ENCODE data around the gene ANKRD12.
"Not testable (repeated sequence)": the region's sequence is repeated elsewhere in the genome, so short reads cannot be mapped to it uniquely, and the experiment has no call there.

Gene ANKRD12

GRCh38 chr18:9136315-9137155 is at the start of gene ANKRD12:
Gene ANKRD12, plus strand, starts transcription at chr18:9136781. Its CDS starts 45,652 bp downstream, at chr18:9182433.
- peak; percentile 96 to 97 for DNase-seq

- no peak for DNase-seq
Measured at GRCh38 chr18:9087144-9087543, 49.4 kb upstream of the ANKRD12 start.

GRCh38 chr18:9088252-9088651 is 48.3 kb upstream of the ANKRD12 start:
- DNase-seq: no peak

- not testable (repeated sequence) for DNase-seq
Measured at GRCh38 chr18:9088727-9089126, 47.9 kb upstream of the ANKRD12 start.

- DNase-seq: no peak
Measured at GRCh38 chr18:9090578-9090977, 46.0 kb upstream of the ANKRD12 start.

- no peak for DNase-seq
Measured at GRCh38 chr18:9091066-9091476, 45.5 kb upstream of the ANKRD12 start.

GRCh38 chr18:9092665-9093064 is 43.9 kb upstream of the ANKRD12 start:
- peak in 1 of 2 donors; percentile 62 for DNase-seq

- DNase-seq: not testable (repeated sequence)
Measured at GRCh38 chr18:9093109-9093508, 43.5 kb upstream of the ANKRD12 start.

GRCh38 chr18:9094307-9095226 is 42.0 kb upstream of the ANKRD12 start:
- no peak for DNase-seq

- DNase-seq: peak in 1 of 2 donors; percentile 67
Measured at GRCh38 chr18:9095297-9096006, 41.1 kb upstream of the ANKRD12 start.

GRCh38 chr18:9096007-9096371 is 40.6 kb upstream of the ANKRD12 start:
- no peak for DNase-seq

GRCh38 chr18:9096685-9097084 is 39.9 kb upstream of the ANKRD12 start:
- no peak for DNase-seq

- no peak for DNase-seq
Measured at GRCh38 chr18:9097349-9097748, 39.2 kb upstream of the ANKRD12 start.

- DNase-seq: no peak
Measured at GRCh38 chr18:9100796-9101195, 35.8 kb upstream of the ANKRD12 start.

- peak; percentile 85 to 93 for DNase-seq
Measured at GRCh38 chr18:9101730-9102507, 34.7 kb upstream of the ANKRD12 start.

- DNase-seq: peak; percentile 94 to 97
Measured at GRCh38 chr18:9102508-9103375, 33.8 kb upstream of the ANKRD12 start, which contains the start of gene NDUFV2. Gene NDUFV2, plus strand, starts transcription at chr18:9102699. Its CDS starts 45 bp downstream, at chr18:9102744.

GRCh38 chr18:9103376-9103873 is 33.2 kb upstream of the ANKRD12 start:
- DNase-seq: no peak

- no peak for DNase-seq
Measured at GRCh38 chr18:9104244-9104901, 32.2 kb upstream of the ANKRD12 start.

- no peak for DNase-seq
Measured at GRCh38 chr18:9105420-9105819, 31.2 kb upstream of the ANKRD12 start.

- no peak for DNase-seq
Measured at GRCh38 chr18:9106094-9106493, 30.5 kb upstream of the ANKRD12 start.
